ENCODE data around the gene HEY2.

GRCh38 chr6:125790358-125791150, 41.1 kb downstream of the HEY2 start, which contains the start of gene NCOA7:
- no peak for TF ChIP-seq CHD4 (IDR thresholded peaks at IDR 0.05)
- peak; percentile 4 to 85; a peak in 2 of 4 replicates for TF ChIP-seq BHLHE40 (IDR thresholded peaks at IDR 0.05; ENCODE audit: borderline replicate concordance in 1 of 2, low read depth in 2 of 2, low read length in 1 of 2)
- TF ChIP-seq CTCF (IDR thresholded peaks at IDR 0.05 in 2 of 3, conservative IDR thresholded peaks at IDR 0.05 in 1 of 3; ENCODE audit: control insufficient read depth in 2 of 3, extremely low read depth in 1 of 3, insufficient read depth in 1 of 3, low read depth in 3 of 3, low read length in 3 of 3), result no peak
- TF ChIP-seq ATF3 (IDR thresholded peaks at IDR 0.05; ENCODE audit: borderline replicate concordance, extremely low read depth, low read depth, low read length), result no peak
- TF ChIP-seq ZNF217 (IDR thresholded peaks at IDR 0.05), result peak; percentile 78; the same call in 1 of the 2 replicates
